ENCODE data around the gene SLC13A5.

SLC13A5 gene

DNA sequence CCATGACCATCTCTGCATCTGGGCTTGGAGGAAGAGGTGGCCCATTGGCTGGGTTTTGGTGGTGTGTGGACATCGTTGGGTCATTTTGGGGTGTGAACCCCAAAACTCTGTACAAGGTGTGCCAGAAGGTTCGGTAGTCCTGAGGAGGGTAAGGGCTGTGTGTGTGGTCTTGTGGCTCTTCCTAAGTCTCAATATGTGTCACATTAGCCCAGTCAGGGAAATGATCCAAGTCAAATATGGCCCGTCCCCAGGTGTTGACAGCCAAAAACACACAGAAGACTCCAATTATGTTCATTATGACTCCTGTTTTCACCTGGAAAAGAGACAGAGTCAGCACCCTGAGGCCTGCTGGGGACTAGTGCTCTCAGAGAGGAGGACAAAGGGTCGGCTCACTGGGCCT lies 27.1 kb downstream of the SLC13A5 start:
- Histone ChIP-seq H3K36me3 (replicated peaks in 1 of 2; ENCODE audit: control insufficient read depth in 2 of 2, insufficient read depth in 2 of 2, low read length in 2 of 2) (no peaks in the 10 kb centered on the region), H3K18ac (ENCODE audit: low read length) (no peak overlapping the region), H2BK120ac (ENCODE audit: low read depth, low read length) (no peak overlapping the region), H4K8ac (ENCODE audit: low read depth, low read length) (no peak overlapping the region), H4K91ac (ENCODE audit: low read depth, low read length, poor library complexity) (peak overlapping the region; percentile 7), H3K4me3 (ENCODE audit: low read length in 2 of 2) (no peak overlapping the region), H2BK12ac (ENCODE audit: low read length) (no peak overlapping the region), H2BK15ac (ENCODE audit: low read length) (no peak overlapping the region), H3K9me3 (replicated peaks in 1 of 2; ENCODE audit: control insufficient read depth in 2 of 2, insufficient read depth in 1 of 2, low read depth in 1 of 2, low read length in 2 of 2) (no peaks in the 10 kb centered on the region), H2AK5ac (ENCODE audit: low read depth, low read length) (no peak overlapping the region), H3K27ac (replicated peaks; ENCODE audit: low read length) (no peak overlapping the region), H3K27me3 (ENCODE audit: control insufficient read depth in 3 of 3, insufficient read depth in 3 of 3, low read depth in 1 of 3, low read length in 3 of 3) (peaks cover 0 to 24% (median 0%) of the 10 kb centered on the region in 3 experiments), H2AFZ (ENCODE audit: low read length) (no peak overlapping the region), H3K14ac (ENCODE audit: low read length) (no peak overlapping the region), H3K23ac (ENCODE audit: low read depth, low read length, poor library complexity) (no peak overlapping the region), H3K4me1 (ENCODE audit: control insufficient read depth in 2 of 2, insufficient read depth in 1 of 2, low read depth in 1 of 2, low read length in 2 of 2) (no peaks in the 10 kb centered on the region), H2BK5ac (ENCODE audit: low read length) (no peak overlapping the region), H3K4ac (ENCODE audit: low read length) (no peak overlapping the region), H3K79me1 (ENCODE audit: low read depth, low read length) (no peaks in the 10 kb centered on the region), H3K4me2 (ENCODE audit: insufficient read depth, low read length, poor library complexity, severe bottlenecking) (no peak overlapping the region), H3K9ac (ENCODE audit: low read depth, low read length, poor library complexity) (peak overlapping the region; percentile 44)
- DNase-seq (ENCODE audit: low spot score), result no peak
- no CpG with 5 or more reads among the region's 4 CpGs for WGBS, 2 donors (ENCODE audit: extremely low coverage in 2 of 2, insufficient read length in 2 of 2, insufficient replicate concordance in 1 of 2)

GRCh38 chr17:6684881-6685767 lies 28.0 kb downstream of the SLC13A5 start:
- Histone ChIP-seq H2BK15ac (ENCODE audit: low read length) (no peak overlapping the region), H2AK5ac (ENCODE audit: low read depth, low read length) (no peak overlapping the region), H3K4me1 (ENCODE audit: control insufficient read depth in 2 of 2, insufficient read depth in 1 of 2, low read depth in 1 of 2, low read length in 2 of 2) (no peaks in the 10 kb centered on the region), H2BK5ac (ENCODE audit: low read length) (no peak overlapping the region), H3K4ac (ENCODE audit: low read length) (no peak overlapping the region), H3K23ac (ENCODE audit: low read depth, low read length, poor library complexity) (no peak overlapping the region), H3K27ac (replicated peaks; ENCODE audit: low read length) (no peak overlapping the region), H3K18ac (ENCODE audit: low read length) (no peak overlapping the region), H3K27me3 (ENCODE audit: control insufficient read depth in 3 of 3, insufficient read depth in 3 of 3, low read depth in 1 of 3, low read length in 3 of 3) (peaks cover 0 to 25% (median 0%) of the 10 kb centered on the region in 3 experiments), H3K14ac (ENCODE audit: low read length) (no peak overlapping the region), H2BK120ac (ENCODE audit: low read depth, low read length) (no peak overlapping the region), H3K9ac (ENCODE audit: low read depth, low read length, poor library complexity) (no peak overlapping the region), H3K4me2 (ENCODE audit: insufficient read depth, low read length, poor library complexity, severe bottlenecking) (no peak overlapping the region), H2AFZ (ENCODE audit: low read length) (no peak overlapping the region), H3K79me1 (ENCODE audit: low read depth, low read length) (no peaks in the 10 kb centered on the region), H4K8ac (ENCODE audit: low read depth, low read length) (no peak overlapping the region), H4K91ac (ENCODE audit: low read depth, low read length, poor library complexity) (no peak overlapping the region), H3K9me3 (replicated peaks in 1 of 2; ENCODE audit: control insufficient read depth in 2 of 2, insufficient read depth in 1 of 2, low read depth in 1 of 2, low read length in 2 of 2) (no peaks in the 10 kb centered on the region), H3K4me3 (ENCODE audit: low read length in 2 of 2) (no peak overlapping the region), H3K36me3 (replicated peaks in 1 of 2; ENCODE audit: control insufficient read depth in 2 of 2, insufficient read depth in 2 of 2, low read length in 2 of 2) (no peaks in the 10 kb centered on the region), H2BK12ac (ENCODE audit: low read length) (no peak overlapping the region)
- no peak for DNase-seq (ENCODE audit: low spot score)
- WGBS, 2 donors (ENCODE audit: extremely low coverage in 2 of 2, insufficient read length in 2 of 2, insufficient replicate concordance in 1 of 2), result no CpG with 5 or more reads among the region's 14 CpGs

- Histone ChIP-seq H4K91ac (ENCODE audit: low read depth, low read length, poor library complexity) (no peak overlapping the region), H4K8ac (ENCODE audit: low read depth, low read length) (no peak overlapping the region), H3K18ac (ENCODE audit: low read length) (no peak overlapping the region), H3K14ac (ENCODE audit: low read length) (no peak overlapping the region), H3K27me3 (ENCODE audit: control insufficient read depth in 3 of 3, insufficient read depth in 3 of 3, low read depth in 1 of 3, low read length in 3 of 3) (peaks cover 0 to 25% (median 0%) of the 10 kb centered on the region in 3 experiments), H2BK15ac (ENCODE audit: low read length) (no peak overlapping the region), H2BK120ac (ENCODE audit: low read depth, low read length) (no peak overlapping the region), H3K36me3 (replicated peaks in 1 of 2; ENCODE audit: control insufficient read depth in 2 of 2, insufficient read depth in 2 of 2, low read length in 2 of 2) (no peaks in the 10 kb centered on the region), H2AK5ac (ENCODE audit: low read depth, low read length) (no peak overlapping the region), H3K4ac (ENCODE audit: low read length) (no peak overlapping the region), H3K23ac (ENCODE audit: low read depth, low read length, poor library complexity) (no peak overlapping the region), H2BK12ac (ENCODE audit: low read length) (no peak overlapping the region), H3K9me3 (replicated peaks in 1 of 2; ENCODE audit: control insufficient read depth in 2 of 2, insufficient read depth in 1 of 2, low read depth in 1 of 2, low read length in 2 of 2) (no peaks in the 10 kb centered on the region), H2AFZ (ENCODE audit: low read length) (no peak overlapping the region), H3K27ac (replicated peaks; ENCODE audit: low read length) (no peak overlapping the region), H3K79me1 (ENCODE audit: low read depth, low read length) (no peaks in the 10 kb centered on the region), H3K4me3 (ENCODE audit: low read length in 2 of 2) (no peak overlapping the region), H3K9ac (ENCODE audit: low read depth, low read length, poor library complexity) (no peak overlapping the region), H2BK5ac (ENCODE audit: low read length) (no peak overlapping the region), H3K4me2 (ENCODE audit: insufficient read depth, low read length, poor library complexity, severe bottlenecking) (no peak overlapping the region), H3K4me1 (ENCODE audit: control insufficient read depth in 2 of 2, insufficient read depth in 1 of 2, low read depth in 1 of 2, low read length in 2 of 2) (no peaks in the 10 kb centered on the region)
- WGBS, 2 donors (ENCODE audit: extremely low coverage in 2 of 2, insufficient read length in 2 of 2, insufficient replicate concordance in 1 of 2), result no CpG with 5 or more reads among the region's 7 CpGs
- no peak for DNase-seq (ENCODE audit: low spot score)
Measured at GRCh38 chr17:6684460-6684783, 28.7 kb downstream of the SLC13A5 start.

GRCh38 chr17:6683730-6684459 lies 29.3 kb downstream of the SLC13A5 start:
- peak overlapping the region; percentile 10 for H3K9ac ChIP-seq (ENCODE audit: low read depth, low read length, poor library complexity)
- H2AFZ ChIP-seq (ENCODE audit: low read length), result no peak overlapping the region
- no peak overlapping the region for H3K4me3 ChIP-seq (ENCODE audit: low read length in 2 of 2)
- peak overlapping the region; percentile 44 for H4K8ac ChIP-seq (ENCODE audit: low read depth, low read length)
- H3K23ac ChIP-seq (ENCODE audit: low read depth, low read length, poor library complexity), result no peak overlapping the region
- H2BK15ac ChIP-seq (ENCODE audit: low read length), result no peak overlapping the region
- DNase-seq (ENCODE audit: low spot score), result no peak
- no peaks in the 10 kb centered on the region for H3K4me1 ChIP-seq (ENCODE audit: control insufficient read depth in 2 of 2, insufficient read depth in 1 of 2, low read depth in 1 of 2, low read length in 2 of 2)
- no peaks in the 10 kb centered on the region for H3K9me3 ChIP-seq (replicated peaks in 1 of 2; ENCODE audit: control insufficient read depth in 2 of 2, insufficient read depth in 1 of 2, low read depth in 1 of 2, low read length in 2 of 2)
- H3K36me3 ChIP-seq (replicated peaks in 1 of 2; ENCODE audit: control insufficient read depth in 2 of 2, insufficient read depth in 2 of 2, low read length in 2 of 2), result no peaks in the 10 kb centered on the region
- H3K79me1 ChIP-seq (ENCODE audit: low read depth, low read length), result no peaks in the 10 kb centered on the region
- H2BK12ac ChIP-seq (ENCODE audit: low read length), result no peak overlapping the region
- peak overlapping the region; percentile 66 for H3K4ac ChIP-seq (ENCODE audit: low read length)
- no peak overlapping the region for H3K4me2 ChIP-seq (ENCODE audit: insufficient read depth, low read length, poor library complexity, severe bottlenecking)
- no peak overlapping the region for H2AK5ac ChIP-seq (ENCODE audit: low read depth, low read length)
- peaks cover 0 to 25% (median 0%) of the 10 kb centered on the region in 3 experiments for H3K27me3 ChIP-seq (ENCODE audit: control insufficient read depth in 3 of 3, insufficient read depth in 3 of 3, low read depth in 1 of 3, low read length in 3 of 3)
- no peak overlapping the region for H4K91ac ChIP-seq (ENCODE audit: low read depth, low read length, poor library complexity)
- no CpG with 5 or more reads among the region's 3 CpGs for WGBS, 2 donors (ENCODE audit: extremely low coverage in 2 of 2, insufficient read length in 2 of 2, insufficient replicate concordance in 1 of 2)
- H3K27ac ChIP-seq (replicated peaks; ENCODE audit: low read length), result no peak overlapping the region
- H3K14ac ChIP-seq (ENCODE audit: low read length), result no peak overlapping the region
- H2BK120ac ChIP-seq (ENCODE audit: low read depth, low read length), result no peak overlapping the region
- no peak overlapping the region for H3K18ac ChIP-seq (ENCODE audit: low read length)
- no peak overlapping the region for H2BK5ac ChIP-seq (ENCODE audit: low read length)

All from neuronal stem cell (in vitro differentiated cells).